Stimulated activated CD4-positive, alpha-beta T cell treated with anti-CD3 and anti-CD28 coated beads, Interleukin-4, amount 100 ng/mL, for 1 hour (primary cell): Measurements from ENCODE around the gene PACSIN3.
"Not testable (repeated sequence)": the region's sequence is repeated elsewhere in the genome, so short reads cannot be mapped to it uniquely, and the experiment has no call there.

Source experiments
- DNase-seq: peaks from one replicate; pipeline ENCODE4 v3.0.0-alpha.2; 2020

Gene PACSIN3

DNA sequence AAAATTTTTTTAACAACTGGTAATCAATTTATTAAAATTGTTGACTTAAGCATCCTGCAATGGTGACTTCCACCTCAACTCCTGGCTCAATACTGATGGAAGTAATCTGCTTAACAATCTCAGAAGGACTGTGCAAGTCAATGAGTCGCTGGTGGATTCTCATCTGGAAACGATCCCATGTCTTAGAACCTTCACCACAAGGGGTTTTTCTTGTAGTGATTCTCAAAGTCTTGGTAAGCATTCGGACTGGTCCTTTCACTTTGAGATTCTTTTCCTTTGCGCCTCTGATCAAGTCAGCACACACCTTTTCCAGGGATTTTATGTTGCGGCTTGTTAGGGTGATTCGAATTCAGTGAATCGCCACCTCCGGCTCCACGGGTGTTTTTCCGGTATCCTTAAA lies 4.9 kb upstream of the PACSIN3 start:
- not testable (repeated sequence) for DNase-seq

DNA sequence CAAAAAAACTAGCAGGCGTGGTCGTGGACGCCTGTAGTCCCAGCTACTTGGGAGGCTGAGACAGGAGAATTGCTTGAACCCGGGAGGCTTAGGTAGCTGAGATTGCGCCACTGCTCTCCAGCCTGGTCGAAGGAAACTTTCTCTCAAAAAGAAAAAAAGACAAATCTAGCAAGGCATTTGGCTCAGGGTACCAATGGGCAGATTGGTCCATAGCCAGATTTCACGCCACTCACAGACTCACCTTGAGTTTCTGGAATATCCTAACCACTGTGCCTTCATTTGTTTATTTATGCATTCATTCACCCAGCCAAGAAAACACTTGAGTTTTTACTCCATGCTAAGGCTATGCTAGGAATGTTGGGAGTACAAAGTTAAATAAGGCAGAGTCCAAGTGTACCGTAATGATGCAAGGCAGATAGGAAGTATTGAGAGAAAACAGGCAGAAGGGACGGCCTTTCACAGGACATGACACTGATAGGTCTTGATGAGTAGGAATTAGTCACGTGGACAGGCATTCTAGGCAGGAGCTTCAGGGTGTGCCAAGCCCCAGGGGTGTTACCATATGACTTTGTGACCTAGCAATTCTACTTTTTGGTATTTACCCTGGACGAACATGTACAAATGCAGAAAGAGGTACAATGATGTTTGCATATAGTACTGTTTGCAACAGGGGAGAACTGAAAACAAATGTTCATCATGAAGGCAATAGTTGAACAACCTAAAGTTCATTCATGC lies 3.0 kb upstream of the PACSIN3 start:
- DNase-seq: no peak

DNA sequence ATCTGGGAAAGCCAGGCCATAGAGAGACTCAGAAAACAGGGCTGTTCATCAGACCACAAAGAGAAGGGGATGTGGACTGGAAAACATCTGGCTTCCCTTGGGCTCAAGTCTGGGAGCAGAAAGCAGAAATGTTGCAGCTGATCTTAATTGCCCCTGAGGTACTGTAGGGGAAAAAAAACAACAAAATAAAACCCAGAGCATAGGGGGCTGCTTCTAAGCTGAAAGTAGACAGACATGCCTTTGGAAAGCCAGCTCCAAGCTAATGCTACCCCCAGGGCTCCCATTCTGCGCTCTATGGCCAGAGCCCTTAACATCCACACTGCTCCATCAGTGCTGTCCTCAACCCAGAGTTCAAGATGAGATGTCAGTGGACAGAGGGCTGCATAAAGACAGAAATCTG lies 2.0 kb upstream of the PACSIN3 start:
- DNase-seq: no peak

DNA sequence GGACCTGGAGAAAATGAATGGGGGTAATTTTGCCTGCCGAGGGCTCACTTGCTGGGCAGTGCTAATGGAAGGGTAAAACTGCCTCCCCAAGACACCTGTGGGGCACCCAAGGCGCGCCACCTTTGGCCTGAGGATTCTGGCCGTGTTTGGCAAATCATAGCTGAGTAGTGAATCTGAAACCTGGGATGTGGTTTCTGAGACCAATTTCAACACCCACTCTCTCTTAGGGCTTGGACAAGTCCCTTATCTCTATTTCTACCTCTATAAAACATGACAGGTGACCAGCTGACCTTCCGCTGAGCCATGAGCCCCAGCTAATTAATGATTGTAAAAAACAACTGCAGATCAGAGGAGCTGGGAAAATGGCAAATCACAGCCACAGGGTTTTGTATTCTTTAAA lies 1.5 kb upstream of the PACSIN3 start:
- no peak for DNase-seq

DNA sequence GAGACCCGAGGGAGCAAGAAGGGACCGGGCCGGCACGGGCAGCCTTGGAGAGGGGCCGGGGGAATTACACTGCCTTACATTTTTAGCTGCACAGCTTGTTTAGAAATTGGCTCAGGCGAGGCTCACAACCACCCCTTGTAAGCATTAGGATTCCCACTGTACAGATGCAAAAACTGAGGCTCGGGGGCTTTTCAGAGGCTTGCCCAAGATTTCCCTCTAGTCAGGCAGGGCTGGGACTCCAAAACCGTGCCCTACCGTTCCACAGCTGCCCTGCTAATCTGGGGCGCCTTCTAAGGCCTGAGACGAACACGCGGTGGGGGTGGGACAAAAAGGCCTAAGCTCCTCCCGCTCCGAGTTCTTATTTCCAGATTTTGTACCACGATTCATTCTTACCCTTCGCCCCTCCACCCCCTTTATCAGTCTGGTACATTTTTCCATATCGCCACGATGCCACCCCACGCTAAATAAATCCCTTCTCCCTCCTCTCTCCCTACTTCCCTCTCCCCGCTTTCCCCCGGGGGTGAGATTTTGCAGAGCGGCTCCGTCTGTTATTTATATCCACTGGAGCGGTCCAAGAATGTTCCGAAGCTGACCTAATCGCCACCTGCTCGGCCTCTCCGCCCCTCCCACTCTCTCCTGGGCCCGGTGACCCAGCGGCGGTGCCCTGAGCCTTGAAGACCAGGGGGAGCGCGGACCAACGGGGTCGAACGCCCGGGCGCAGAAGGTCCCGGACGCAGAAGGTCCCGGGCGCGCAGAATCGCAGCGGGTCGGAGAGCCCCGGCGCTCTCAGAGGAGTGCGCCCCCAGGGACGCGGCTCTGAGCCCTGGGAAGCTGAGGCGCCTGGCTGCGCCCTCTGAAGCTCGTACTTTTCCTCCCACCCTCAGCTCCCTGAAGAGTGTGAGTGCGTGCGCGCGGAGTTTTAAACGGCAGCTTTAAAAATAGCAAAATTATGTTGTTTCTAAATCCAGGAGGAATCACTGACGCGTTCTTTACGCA lies 764 bp upstream of the PACSIN3 start:
- DNase-seq: peak; percentile 59

DNA sequence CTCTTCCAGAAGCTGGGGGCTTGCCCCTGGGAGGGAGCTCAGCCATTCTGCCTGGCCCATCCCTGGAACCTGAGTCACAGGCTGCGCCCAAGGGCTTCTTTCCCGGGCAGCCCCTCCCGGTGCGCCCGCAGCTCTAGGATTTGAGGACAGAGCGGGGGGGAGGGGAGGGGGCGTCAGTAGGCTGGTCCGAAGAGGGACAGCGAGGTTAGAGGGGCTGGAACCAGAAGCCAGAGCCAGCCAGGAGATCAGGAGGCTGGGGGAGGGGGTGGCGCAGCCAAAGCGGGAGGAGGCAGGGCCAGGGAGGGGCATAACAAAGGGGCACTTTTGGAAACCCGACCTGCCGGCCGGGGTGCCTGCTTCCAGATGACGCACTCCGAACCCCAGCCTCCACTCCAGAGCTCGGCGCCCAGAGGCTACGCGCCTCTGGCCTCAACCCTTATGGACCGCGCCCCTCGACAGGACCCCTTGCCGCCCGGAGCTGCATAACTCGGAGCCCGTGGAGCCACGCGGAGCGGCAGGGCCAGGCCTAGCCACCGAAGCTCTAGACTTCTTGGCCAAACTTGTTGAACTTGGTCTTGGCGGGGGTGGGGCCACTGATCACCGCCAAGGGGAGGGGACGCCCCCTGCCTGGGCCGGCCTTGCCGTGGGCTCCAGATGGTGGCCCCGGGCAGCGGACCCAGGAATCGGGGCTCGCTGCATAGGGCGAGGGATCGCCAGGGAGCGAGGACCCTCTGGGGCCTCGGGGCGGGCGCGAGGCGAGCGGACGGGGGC lies 744 bp downstream of the PACSIN3 start:
- DNase-seq: no peak

DNA sequence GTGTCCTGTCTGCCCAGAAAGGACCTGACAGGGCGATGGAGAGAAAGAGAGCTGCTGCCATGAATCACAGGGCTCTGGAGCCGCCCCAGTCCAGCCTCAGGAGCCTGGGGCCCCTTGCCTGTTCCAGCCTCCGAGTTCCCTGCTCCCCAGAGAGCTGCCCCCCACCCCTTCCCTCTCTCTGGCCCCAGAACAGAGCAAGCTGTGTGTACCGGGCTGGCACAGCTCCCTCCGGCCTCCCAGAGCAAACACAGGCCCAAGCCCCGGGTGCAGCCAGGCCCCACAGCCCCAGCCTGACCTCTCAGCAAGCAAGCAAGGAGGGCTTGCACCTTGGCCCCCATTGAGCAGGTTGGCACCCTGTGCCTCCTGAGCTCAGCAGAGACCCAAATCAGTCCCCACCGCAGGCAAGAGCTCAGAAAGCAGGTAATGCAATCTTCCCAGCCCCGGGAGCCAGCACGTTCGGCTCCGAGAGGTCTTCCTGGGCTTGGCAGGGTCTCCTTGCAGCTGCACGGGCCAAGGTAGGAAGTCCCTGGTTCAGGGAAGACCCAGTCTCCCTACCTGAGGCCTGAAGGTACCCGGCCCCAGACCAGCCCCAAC lies 1.4 kb downstream of the PACSIN3 start:
- DNase-seq: no peak

DNA sequence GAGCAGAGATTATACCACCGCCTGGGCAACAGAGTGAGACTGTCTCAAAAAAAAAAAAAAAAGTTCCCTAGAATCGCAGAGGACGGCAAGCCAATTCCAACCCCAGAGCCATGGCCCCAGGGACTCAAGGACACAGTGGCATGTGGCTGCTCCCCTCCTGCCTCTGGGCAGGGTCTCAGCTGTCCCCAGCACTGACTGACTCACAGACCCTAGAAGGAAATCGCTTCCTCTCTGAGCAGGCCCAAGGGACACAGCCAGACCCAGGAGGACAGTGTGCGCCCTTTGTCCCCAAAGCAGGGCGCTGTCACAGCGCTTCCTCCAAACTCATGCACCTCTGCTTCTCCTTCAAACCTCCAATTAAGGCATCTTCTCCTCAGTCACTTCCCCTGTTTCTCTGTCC lies 2.3 kb downstream of the PACSIN3 start:
- DNase-seq: no peak

DNA sequence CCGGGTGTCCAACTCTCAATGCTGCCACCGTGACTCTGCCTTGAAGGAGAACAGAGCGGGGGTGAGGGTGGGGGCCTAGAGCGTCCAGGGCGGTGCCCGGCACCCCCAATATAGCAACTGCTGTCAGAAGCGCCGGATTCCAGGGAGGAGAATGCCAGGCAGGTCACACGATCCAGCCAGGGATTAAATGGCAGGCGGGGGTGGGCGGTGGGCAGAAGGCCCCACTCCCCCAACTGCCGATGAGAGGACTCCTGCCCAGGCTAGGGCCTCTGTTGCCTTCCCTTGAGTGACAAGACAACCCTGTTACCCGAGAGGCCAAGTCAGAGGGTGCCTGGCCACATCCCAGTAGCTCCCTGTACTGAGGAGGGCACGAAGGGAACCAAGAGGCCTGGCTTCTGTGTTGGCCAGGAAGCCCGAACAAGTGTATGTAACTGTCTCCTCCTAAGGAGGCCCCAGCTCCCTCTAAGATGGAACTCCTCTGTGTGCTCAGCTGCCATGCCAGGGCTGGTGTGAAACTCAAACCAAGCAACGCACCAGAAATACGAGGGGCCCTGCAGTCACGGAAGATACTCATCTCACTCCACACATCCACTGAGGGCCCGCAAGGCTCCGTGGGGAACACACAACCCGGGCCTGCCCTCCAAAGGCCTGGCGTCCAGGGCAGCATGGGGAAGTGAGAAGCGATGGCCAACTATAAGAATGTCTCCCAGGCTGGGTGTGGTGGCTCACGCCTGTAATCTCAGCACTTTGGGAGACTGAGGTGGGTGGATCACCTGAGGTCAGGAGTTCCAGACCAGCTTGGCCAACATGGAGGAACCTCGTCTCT lies 3.0 kb downstream of the PACSIN3 start:
- DNase-seq: no peak

DNA sequence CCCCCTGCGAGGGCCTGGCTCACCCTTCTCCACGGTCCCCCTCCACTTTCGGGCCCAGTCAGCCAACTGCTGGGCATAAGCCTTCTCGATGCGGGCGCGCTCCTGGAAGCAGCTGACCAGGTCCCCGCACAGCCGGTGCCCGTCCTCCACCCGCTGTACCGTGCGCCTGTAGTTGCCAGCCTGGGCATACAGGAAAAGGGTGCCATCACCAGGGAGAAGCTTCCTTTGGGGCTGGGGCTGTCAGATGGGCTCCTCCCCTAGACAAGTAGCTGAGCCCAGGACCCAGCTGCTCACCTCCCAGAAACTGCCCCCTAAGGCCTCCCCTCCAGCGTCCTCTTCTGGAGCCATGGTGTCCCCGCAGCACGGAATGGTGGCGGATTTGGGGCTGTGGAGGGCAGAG lies 3.9 kb downstream of the PACSIN3 start:
- DNase-seq: no peak

DNA sequence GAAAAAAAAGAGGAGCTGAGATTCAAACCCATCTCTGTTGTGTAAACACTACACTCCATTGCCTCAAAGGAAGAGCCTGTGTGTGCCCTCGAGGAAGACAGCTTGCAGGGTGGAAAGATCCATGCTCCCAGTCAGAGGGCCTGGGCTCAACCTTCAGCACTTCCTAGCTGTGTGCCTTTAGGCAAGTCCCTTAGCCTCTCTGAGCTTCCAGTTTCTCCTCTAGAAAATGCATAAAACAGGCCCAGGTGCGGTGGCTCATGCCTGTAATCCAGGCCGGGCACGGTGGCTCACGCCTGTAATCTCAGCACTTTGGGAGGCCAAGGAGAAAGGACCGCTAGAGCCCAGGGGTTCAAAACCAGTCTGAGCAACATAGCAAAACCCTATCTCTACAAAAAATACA lies 5.0 kb downstream of the PACSIN3 start:
- DNase-seq: no peak

DNA sequence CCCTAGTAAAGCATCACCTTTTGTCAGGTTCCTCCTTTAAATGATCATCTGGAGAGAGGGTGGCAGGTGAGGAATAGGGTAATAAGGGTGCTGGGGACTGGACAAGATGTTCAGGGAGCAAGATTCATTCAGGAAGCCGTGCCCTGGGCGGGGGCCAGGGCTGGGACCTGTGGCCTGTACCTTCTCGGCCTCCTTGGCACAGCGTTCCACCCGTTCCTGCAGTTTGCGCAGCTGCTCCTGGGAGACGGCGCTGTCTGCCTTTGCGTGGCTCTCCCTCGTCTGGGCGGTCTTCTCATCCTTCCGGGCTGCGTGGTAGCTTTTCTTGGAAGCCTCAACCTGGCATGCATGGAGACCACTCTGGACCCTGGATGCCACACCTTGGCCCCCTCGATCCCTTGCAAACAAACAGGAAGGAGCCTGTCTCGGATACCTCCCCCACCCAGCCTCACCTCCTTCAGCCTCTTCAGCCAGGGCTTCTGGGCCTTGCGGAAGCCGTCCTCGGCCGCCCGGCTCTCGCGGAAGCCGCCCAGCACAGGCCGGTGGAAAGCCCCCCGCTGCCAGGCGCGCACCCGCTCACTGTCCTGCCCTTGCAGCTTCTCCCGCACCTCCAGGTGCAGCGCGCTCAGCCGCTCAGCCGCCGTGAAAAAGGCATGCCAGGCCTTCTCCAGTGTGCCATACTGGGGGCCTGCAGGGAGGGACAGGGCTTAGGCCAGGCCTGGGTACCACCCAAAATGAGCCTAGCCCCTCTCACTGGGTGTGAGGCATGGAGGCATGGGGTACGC lies 6.0 kb downstream of the PACSIN3 start:
- no peak for DNase-seq

DNA sequence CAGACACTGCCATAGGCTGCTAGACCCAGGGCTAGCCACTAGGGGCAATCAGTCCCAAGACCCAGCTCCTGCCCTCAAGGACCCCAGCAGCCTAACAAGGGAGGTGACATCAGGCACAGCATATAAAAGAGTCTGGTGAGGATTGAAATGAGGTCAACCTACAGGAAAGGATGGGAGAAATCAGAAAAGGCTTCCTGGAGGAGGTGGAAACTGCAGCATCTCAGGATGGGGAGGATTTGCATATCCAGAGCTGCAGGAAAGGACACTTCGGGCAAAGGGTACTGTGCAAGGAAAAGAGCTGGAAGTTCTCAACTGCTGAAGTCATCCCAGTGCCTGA lies 6.6 kb downstream of the PACSIN3 start:
- peak; percentile 49 for DNase-seq

DNA sequence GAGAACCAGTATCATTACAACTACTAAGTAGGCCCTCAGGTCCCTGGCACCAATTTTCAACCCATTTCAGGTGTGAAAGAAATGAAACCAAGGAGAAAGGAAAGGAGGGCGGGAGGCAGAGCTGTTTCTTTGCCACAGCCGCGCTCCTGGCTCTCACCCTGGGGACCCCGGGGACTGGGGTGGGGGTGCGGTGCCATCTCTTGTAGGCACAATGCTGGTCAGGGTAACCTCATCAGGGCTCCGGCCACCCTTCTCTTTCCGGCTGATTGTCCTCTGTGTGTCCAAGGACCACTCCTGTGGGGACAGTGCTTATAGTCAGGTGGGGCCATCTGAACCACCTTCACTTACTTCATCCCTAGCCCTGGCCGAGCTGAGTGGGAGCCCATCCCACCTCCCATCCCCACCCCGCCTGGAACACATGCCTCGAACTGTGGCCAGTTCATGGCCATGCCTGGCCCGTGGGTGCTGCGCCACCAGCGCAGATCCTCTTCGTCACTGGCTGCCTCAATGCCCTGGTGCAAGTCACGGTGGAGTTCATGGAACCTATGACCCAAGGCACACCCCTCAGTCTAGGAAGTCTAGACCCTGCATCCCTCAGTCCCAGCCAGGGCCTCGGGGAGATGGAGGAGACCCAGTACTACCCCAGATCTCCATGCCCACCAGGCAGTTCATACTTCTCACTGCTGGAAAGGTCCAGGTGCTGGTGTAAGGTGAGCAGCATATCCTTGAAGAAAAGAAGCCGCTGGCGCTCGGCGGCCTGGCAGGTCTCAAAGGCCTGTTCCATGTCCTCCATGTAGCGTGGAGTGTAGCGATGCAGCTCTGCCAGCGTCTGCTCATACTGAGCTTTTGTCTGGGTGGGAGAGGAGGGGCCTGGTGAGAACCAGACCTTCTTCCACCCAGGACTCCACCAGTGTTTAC lies 7.2 kb downstream of the PACSIN3 start:
- no peak for DNase-seq

DNA sequence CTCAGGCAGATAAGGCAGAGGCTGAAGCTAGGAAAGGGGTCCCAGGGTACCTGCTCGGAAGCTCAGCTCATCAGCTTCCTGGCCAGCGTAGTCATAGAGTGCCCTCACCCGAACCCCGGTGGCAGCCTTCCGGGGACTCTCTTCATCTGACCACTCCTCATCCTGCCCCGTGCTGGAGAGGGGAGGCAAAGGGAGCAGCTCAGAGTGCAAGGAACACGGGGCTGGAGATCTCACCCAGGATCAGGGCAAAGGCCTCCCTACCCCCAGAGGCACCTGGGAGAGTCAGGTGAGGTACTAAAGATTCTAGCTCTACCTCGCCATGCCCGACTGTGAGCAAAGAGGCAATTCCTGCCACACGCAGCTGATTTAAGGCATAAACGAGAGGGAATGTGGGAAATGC lies 7.9 kb downstream of the PACSIN3 start:
- DNase-seq: no peak

DNA sequence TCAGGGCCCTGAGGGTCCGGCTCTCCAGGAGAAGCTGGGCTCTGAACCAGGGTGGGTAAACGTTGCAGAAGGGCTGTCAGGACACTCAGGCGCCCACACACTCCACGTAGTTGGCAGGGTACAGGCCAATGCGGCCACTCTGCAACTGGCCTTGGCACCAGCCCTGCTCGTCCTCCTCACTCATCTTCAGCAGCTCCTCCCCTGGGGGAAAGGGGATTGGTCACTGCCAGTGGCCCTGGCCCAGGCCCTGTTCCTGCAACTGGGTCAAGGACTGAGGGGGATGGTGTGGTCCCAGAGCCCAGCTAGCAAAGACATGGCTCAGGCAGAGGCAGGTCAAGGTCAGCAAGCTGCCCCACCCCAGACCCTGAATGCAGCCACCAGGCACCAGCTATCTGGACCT lies 8.4 kb downstream of the PACSIN3 start:
- no peak for DNase-seq

DNA sequence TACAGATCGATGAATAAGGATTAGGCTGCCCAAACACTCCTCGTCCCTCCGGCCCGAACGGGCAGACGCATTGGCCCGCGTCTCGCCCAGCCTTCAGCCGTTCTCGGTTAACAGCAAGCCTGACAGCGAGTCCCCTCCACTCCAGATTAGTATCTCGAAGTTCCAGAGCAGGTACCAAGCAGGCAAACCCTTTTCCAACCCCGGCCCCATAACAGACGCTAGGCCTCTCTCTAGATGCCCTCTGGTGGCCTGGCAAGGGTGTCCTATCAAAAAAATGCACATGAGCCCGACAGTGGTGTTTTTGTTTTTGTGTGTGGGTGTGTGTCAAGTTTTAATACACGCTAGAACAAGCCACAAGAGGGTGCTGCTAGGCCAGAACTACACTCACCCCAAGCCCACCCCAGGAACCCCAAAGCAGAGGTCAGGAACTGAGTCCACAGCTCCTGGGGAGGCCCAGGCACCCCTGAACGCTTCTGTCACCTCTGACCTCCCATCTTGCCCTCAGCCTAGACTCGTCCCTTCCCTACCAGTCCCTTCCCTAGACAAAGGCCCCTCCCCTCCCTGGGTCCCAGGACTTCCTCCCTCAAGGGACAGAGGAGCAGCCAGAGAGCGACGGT lies 8.9 kb downstream of the PACSIN3 start:
- peak; percentile 62 for DNase-seq

DNA sequence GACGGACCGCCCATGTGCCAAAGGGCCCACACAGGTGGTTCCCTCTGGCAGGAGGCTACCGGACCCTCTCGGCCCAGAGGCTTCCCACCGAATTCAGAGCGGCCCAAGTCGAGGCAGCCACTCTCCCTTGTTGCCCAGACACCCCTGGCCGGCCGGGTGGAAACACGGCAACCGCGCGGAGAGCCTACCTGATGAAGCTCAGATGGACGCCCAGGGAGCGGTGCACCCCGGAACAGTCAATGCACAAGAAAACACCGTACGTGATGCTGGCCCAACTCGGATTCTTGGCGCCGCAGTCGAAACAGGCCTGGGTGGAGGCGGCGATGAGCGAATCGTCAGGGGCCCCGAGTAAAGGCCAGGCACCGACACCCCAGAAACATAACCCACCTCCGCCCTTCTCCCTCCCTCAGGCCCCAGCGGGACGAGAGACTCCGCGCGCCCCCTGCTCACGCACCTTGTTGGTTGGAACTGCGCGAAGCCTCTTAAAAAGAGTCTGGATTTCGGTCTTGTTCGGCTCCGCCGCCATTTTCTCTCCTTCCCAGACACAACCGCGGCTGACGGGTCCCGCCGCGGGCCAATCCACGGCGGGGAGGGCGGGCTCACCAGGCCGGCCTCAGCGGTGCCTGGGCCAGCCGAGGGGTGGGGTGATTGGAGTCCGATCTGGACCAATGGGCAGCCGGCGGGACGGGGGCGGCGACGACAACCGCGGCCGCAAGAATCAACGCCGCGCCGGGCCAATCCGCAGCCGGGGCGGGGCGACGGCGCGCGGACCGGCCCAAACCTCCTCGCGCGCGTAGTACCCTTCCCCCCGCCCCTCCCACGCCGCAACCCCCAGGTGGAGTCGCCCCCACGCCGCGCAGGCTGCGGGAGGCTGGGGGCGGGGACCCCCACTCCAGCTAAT lies 9.7 kb downstream of the PACSIN3 start, which contains the start of gene ARFGAP2:
Gene ARFGAP2, minus strand, starts transcription at position 552 of the 901 bp plus-strand sequence. Its CDS starts 26 bp downstream, at position 526.
- peak; percentile 97 for DNase-seq
